Activated naive CD4-positive, alpha-beta T cell treated with anti-CD3 and anti-CD28 coated beads, Interleukin-2, amount 10 ng/mL, durations not matched to agents 7 days and 5 days (primary cell): Measurements from ENCODE around the gene CEP63.
A peak's percentile ranks its signal among the peaks of the same experiment; 100 is the strongest.

Experiments
- CTCF ChIA-PET: fragments of 350-600 bp; sonication (Branson Sonifier 250); formaldehyde crosslinking; loops from one replicate; lab custom pipeline; 2021; ENCODE audit warnings: antibody characterized with exemption; lab: Charles Lee
- DNase-seq: peaks from one replicate; pipeline ENCODE4 v3.0.0-alpha.2; 2020
- H3K27ac Mint-ChIP-seq: one replicate; pipeline ENCODE4 v1.8.0; 2021; ENCODE audit warnings: mild to moderate bottlenecking, moderate library complexity, mixed read lengths
- H3K27me3 Mint-ChIP-seq: one replicate; pipeline ENCODE4 v1.8.0; 2021; ENCODE audit warnings: mild to moderate bottlenecking, mixed read lengths
- H3K36me3 Mint-ChIP-seq: one replicate; pipeline ENCODE4 v1.8.0; 2021; ENCODE audit warnings: mixed read lengths
- H3K4me1 Mint-ChIP-seq: one replicate; pipeline ENCODE4 v1.8.0; 2021; ENCODE audit warnings: mixed read lengths
- H3K4me3 Mint-ChIP-seq: one replicate; pipeline ENCODE4 v1.8.0; 2021; ENCODE audit warnings: mild to moderate bottlenecking, moderate library complexity, mixed read lengths
- H3K9me3 Mint-ChIP-seq: one replicate; pipeline ENCODE4 v1.8.0; 2021; ENCODE audit warnings: mixed read lengths

CEP63 gene

DNA sequence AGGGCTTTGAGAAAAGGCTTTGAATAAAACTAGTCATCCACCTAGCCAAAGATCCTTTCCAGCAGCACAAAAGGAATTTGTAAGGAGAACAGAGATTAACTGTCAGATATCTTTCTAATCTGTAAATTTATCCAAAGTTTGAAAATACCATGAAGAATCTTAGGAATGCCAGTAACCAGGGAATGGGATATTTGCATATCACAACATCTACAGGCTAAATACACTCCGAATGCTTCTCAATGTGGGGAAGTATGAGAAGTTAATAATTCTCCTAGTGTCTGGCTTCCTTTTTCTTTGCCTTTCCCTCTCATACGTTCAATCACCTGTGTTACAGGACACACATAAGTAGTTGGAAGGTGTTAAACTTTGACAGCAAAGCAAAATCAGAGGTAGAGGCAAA, 7.9 kb upstream of the CEP63 start:
- CTCF ChIA-PET: interaction anchor here (1.1 to 3.0 kb wide), 4 partner anchors 165 to 266 kb away, joined by 3 to 16 read pairs (median 4); no protein-coding TSS in a partner anchor
- Mint-ChIP-seq H3K36me3 (peaks cover 37% of the 10 kb centered on the region), H3K9me3 (no peaks in the 10 kb centered on the region), H3K4me1 (peaks cover 6% of the 10 kb centered on the region), H3K27ac (no peak overlapping the region), H3K27me3 (no peaks in the 10 kb centered on the region), H3K4me3 (no peak overlapping the region)
- no peak for DNase-seq

DNA sequence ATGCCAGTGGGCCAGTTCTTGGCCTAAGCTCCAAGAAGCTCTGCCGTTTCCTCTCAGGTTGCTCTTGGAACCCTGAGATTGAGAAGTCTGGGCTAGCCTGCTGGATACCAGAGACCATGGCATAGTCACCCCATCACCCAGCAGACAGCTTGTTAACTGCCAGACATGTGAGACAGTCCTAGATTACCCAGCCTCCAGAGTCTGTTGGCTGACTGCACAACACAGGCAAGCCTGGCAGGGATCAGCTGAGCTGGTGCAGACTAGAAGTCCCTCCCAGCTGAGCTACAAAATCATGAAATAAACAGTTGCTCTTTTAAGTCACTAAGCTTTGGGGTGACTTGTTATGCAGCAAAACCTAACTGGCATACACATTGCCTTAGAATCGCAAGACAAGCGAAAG, 5.3 kb upstream of the CEP63 start:
- H3K4me3 Mint-ChIP-seq: no peak overlapping the region

DNA sequence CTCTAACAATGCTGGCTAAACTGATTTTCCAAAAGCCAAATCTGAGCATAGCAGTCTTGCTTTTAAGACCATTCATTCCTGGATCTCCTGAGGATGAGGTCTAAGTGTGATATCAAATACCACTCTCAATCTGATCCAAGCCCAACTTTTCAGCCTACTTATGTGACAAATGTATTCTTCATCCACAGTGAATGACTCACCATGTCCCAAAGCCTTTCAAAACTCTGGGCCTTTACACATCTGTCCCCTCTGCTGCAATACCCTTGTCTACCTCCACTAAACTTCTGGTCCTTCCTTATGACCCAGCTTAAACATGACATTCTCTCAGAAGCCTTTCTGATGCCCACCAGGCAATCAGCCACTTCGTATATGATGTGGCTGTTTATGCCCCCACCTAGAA, 4.7 kb upstream of the CEP63 start:
- Mint-ChIP-seq H3K27ac (no peak overlapping the region), H3K9me3 (no peaks in the 10 kb centered on the region), H3K4me3 (no peak overlapping the region), H3K27me3 (peaks cover 6% of the 10 kb centered on the region), H3K4me1 (peaks cover 27% of the 10 kb centered on the region), H3K36me3 (peaks cover 51% of the 10 kb centered on the region)
- CTCF ChIA-PET: interaction anchor here (1.0 to 4.1 kb wide), 3 partner anchors 120 to 269 kb away, joined by 3 to 18 read pairs (median 4); no protein-coding TSS in a partner anchor
- DNase-seq: no peak

More for the DNA sequence above, 5.3 kb upstream of the CEP63 start:
- peaks cover 52% of the 10 kb centered on the region for H3K36me3 Mint-ChIP-seq
- no peaks in the 10 kb centered on the region for H3K9me3 Mint-ChIP-seq
- no peak for DNase-seq
- peaks cover 1% of the 10 kb centered on the region for H3K27me3 Mint-ChIP-seq
- peaks cover 27% of the 10 kb centered on the region for H3K4me1 Mint-ChIP-seq
- no peak overlapping the region for H3K27ac Mint-ChIP-seq
- CTCF ChIA-PET: interaction anchor here (0.6 to 4.1 kb wide), 6 partner anchors 120 to 281 kb away, joined by 3 to 18 read pairs (median 3); no protein-coding TSS in a partner anchor

DNA sequence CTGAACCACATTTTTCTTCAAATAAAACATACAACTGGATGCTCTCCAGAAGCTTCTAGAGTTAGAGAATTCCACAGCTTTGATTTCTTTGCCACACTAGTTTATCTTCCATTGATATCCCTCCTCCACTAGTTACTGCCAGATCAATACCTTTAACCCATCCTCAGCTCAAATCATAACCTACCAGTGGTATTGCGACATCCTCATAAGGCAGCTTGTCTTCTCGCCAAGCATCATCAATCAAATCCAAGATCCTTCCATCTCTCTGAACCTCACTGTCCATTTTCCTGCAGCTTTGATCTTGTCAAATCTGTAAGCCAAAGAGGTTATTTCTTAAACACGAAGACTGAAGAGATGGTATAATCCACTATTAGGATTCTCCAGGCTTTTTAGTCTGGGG, 3.2 kb upstream of the CEP63 start:
- Mint-ChIP-seq H3K27me3 (peaks cover 6% of the 10 kb centered on the region), H3K36me3 (peaks cover 47% of the 10 kb centered on the region), H3K4me3 (no peak overlapping the region), H3K9me3 (no peaks in the 10 kb centered on the region), H3K27ac (no peak overlapping the region), H3K4me1 (peaks cover 36% of the 10 kb centered on the region)
- CTCF ChIA-PET: interaction anchor here (0.8 to 4.1 kb wide), 4 partner anchors 10 to 270 kb away, joined by 3 to 21 read pairs (median 13); no protein-coding TSS in a partner anchor
- DNase-seq: no peak

DNA sequence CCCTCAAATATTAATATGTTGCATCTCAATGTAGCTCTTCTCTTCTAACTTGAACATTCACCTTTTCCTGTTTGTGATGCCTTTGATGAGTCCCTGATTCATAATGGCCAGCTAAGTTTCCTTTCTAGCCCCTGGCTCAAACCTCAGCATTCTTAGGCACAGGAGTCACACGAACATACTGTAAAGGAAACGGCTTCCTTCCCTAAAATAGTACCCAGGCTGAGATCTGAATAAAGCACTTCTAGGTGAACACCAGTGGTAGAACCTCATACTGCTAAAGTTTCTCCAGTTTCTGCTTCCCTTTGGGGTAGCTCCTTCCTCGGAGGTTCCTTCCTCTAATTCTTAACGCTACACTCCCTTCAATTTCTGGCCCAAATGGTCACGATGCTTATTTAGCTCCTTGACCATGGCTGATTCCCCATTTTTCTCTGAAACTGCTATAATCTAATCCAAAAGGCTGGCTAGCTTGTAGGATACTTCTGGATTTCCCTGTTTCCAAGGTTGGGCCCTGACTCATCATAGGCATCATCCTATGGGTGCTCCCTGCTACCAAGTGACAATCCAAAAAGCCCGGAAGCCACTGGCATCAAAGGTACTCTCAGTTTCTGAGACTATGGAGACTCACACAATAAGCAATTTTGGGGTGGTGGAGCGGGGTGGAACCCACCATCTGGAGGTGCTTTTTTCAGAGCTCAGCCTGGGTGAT, 2.5 kb upstream of the CEP63 start:
- DNase-seq: no peak
- Mint-ChIP-seq H3K4me1 (peaks cover 43% of the 10 kb centered on the region), H3K27ac (peak overlapping the region; percentile 98), H3K27me3 (peaks cover 6% of the 10 kb centered on the region), H3K36me3 (peaks cover 43% of the 10 kb centered on the region), H3K4me3 (peak overlapping the region; percentile 92), H3K9me3 (no peaks in the 10 kb centered on the region)
- CTCF ChIA-PET: interaction anchor here (0.6 to 4.1 kb wide), 5 partner anchors 8 to 271 kb away, joined by 3 to 21 read pairs (median 8); no protein-coding TSS in a partner anchor

DNA sequence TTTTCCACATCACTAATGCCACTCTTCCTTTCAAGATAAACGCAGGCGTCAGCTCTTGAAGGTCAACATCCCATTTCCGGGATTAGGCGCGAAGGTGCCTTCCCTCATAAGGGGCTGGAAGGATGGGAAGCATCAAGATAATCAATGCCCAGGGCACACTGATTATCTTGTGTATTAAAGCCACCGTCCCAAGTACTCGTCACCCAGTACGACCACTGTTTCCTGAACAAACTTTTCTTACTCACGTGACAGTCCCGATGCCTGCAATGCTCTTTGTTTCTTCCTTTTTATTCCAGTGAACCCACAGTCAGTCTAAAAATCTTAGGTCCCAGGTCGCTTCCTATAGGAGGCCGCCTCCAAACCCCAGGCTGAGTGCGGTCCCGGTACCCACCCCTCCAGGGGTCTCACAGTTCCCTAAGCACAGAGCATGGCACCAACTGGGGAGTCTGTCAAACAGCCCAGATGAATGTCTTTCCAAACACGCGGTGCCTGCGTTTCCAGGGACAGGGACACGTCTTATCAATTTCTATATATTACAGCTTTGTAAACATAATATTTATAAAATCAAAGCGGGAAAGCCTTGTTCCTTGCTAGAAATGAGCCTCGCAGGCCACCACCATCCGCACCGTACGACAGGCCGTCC, 661 bp upstream of the CEP63 start:
- Mint-ChIP-seq H3K4me1 (peaks cover 49% of the 10 kb centered on the region), H3K9me3 (no peaks in the 10 kb centered on the region), H3K4me3 (peak overlapping the region; percentile 92), H3K36me3 (peaks cover 36% of the 10 kb centered on the region), H3K27me3 (peaks cover 6% of the 10 kb centered on the region), H3K27ac (peak overlapping the region; percentile 98)
- CTCF ChIA-PET: interaction anchor here (2.2 to 3.4 kb wide), 2 partner anchors 12 to 178 kb away, joined by 8 to 21 read pairs; no protein-coding TSS in a partner anchor
- DNase-seq: peak; percentile 29

DNA sequence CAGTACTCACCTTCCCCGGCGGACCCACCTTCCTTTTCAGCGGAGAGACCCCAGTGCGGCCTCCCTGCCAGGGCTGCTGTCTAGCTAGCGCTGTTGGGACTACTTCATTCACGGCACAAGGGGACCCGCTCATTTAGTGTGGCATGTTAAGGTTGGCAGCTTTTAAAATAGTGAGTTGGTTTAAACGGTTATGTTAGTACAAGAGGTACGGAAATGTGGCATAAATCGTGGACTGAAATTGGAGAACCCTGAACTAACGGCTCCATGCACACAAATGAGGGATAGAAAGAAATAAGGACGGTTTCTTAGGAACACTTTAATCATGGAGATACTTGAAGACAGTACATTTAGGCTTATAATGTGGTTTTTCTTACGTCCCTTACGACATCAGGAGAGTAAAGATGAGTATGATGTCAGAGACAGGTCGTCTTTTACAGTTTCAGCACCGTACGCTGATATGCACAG, 752 bp downstream of the CEP63 start:
- no peaks in the 10 kb centered on the region for H3K9me3 Mint-ChIP-seq
- H3K27ac Mint-ChIP-seq: peak overlapping the region; percentile 98
- CTCF ChIA-PET: interaction anchor here (1.0 kb wide), 1 partner anchor 718 kb away, joined by 3 read pairs; no protein-coding TSS in a partner anchor
- DNase-seq: no peak
- peaks cover 6% of the 10 kb centered on the region for H3K27me3 Mint-ChIP-seq
- H3K4me3 Mint-ChIP-seq: peak overlapping the region; percentile 92
- H3K36me3 Mint-ChIP-seq: peaks cover 28% of the 10 kb centered on the region
- peaks cover 49% of the 10 kb centered on the region for H3K4me1 Mint-ChIP-seq

DNA sequence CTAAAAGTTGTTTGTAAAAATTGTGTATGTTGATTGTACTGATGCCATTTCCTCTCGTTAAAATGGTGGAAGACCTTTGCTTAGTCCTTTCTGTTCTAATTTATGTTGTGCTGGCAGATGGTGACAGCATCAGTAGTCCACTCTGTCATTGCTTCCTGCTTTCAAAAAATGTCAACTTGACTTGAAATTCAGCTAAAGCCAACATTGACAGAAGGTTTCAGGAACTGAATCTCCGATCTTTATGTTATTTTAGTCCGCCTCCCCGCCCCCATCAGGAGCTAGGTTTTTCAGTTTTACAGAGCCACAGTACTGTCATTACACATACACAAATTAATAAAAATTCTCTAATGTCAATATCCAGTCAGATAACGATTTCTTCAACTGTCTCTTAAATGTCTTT, 1.5 kb downstream of the CEP63 start:
- CTCF ChIA-PET: no interaction called here
- peak overlapping the region; percentile 92 for H3K4me3 Mint-ChIP-seq
- H3K27me3 Mint-ChIP-seq: peaks cover 6% of the 10 kb centered on the region
- no peak for DNase-seq
- no peaks in the 10 kb centered on the region for H3K9me3 Mint-ChIP-seq
- peaks cover 25% of the 10 kb centered on the region for H3K36me3 Mint-ChIP-seq
- H3K4me1 Mint-ChIP-seq: peaks cover 48% of the 10 kb centered on the region
- peak overlapping the region; percentile 98 for H3K27ac Mint-ChIP-seq

DNA sequence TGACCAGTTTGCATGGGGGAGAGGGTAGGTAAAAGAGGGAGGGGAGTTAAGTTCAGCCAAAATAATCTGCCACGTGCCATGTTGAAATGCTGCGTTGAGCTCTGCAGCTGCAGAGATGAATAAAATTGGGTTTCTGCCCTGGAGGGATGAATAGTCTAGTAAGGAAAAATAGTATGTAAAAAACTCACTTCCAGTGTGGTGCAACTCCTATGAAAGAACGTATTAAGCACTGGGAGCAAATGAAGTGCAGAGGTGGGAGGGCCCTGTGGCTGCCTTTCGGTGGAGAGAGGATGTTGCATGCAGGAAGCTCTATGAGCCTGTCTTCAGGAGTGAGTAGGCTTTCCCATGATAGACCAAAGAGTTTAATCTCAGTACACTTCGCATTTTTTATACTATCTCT, 8.6 kb downstream of the CEP63 start:
- Mint-ChIP-seq H3K27me3 (no peaks in the 10 kb centered on the region), H3K4me3 (no peak overlapping the region), H3K36me3 (peaks cover 43% of the 10 kb centered on the region), H3K4me1 (peaks cover 33% of the 10 kb centered on the region), H3K9me3 (peaks cover 1% of the 10 kb centered on the region), H3K27ac (no peak overlapping the region)
- CTCF ChIA-PET: interaction anchor here (1.4 kb wide), 1 partner anchor 187 kb away, joined by 6 read pairs; no protein-coding TSS in a partner anchor
- DNase-seq: no peak

DNA sequence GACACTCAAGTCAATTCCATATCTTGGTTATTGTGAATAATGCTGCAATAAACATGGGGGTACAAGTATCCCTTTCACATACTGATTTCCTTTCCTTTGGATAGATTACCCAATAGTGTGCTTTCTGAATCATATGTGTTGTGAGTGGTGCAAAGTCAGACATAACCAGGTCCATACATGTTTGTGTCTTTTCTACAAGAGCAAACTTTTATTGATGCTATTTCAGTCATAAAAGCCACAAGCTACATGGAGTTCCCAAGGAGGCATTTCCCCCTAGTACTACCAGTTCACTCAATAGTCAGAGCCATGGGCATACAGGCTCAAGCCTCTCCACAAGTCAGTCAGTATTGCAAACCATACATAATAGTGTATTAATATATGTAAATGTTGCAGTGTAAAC, 10.1 kb downstream of the CEP63 start:
- Mint-ChIP-seq H3K4me3 (no peak overlapping the region), H3K27ac (no peak overlapping the region), H3K27me3 (no peaks in the 10 kb centered on the region), H3K36me3 (peaks cover 52% of the 10 kb centered on the region), H3K4me1 (peaks cover 33% of the 10 kb centered on the region), H3K9me3 (peaks cover 2% of the 10 kb centered on the region)
- CTCF ChIA-PET: interaction anchor here (0.5 to 1.4 kb wide), 2 partner anchors 188 to 232 kb away, joined by 3 to 6 read pairs; no protein-coding TSS in a partner anchor
- DNase-seq: no peak

DNA sequence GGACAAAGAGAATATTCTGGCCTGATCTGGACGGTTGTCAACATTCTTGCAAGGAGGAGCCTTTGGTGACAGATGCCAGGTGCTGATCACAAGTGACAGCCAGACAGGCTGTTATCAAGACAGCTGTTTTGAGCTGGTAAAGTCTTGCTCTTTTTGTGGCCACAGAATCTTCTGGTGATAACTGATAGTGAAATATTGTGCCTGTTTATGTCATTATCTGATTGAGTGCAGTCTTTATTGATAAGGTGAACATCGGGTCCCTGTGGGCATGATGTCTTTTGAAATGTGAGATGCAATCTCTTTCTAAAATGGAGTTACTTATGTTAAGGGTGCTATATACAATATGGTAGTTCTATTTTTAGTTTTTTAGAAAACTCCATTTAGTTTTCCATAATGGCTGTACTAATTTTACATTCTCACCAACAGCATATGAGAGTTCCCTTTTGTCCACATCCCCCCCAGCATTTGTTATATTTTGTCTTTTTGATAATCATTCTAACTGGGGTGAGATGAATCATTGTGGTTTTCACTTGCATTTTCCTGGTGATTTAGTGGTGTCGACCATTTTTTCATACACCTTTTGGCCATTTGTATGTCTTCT, 10.7 kb downstream of the CEP63 start:
- Mint-ChIP-seq H3K4me1 (peaks cover 33% of the 10 kb centered on the region), H3K27me3 (no peaks in the 10 kb centered on the region), H3K9me3 (peaks cover 3% of the 10 kb centered on the region), H3K4me3 (no peak overlapping the region), H3K27ac (no peak overlapping the region), H3K36me3 (peaks cover 56% of the 10 kb centered on the region)
- CTCF ChIA-PET: interaction anchor here (0.5 kb wide), 1 partner anchor 232 kb away, joined by 3 read pairs; no protein-coding TSS in a partner anchor
- DNase-seq: no peak

DNA sequence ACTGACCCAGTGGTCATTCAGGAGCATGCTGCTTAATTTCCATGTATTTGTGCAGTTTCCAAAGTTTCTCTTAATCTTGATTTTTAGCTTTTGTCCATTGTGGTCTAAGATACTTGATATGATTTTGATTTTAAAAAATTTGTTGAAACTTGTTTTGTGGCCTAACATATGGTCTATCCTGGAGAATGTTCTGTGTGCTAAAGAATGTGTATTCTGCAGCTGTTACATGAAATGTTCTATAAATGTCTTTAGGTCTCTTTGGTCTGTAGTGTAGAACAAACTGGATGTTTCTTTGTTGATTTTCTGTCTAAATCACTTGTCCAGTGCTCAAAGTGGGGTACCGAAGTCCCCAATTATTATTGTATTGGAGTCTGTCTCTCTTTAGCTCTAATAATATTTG, 17.4 kb downstream of the CEP63 start:
- H3K4me3 Mint-ChIP-seq: no peak overlapping the region
- no peaks in the 10 kb centered on the region for H3K4me1 Mint-ChIP-seq
- CTCF ChIA-PET: no interaction called here

DNA sequence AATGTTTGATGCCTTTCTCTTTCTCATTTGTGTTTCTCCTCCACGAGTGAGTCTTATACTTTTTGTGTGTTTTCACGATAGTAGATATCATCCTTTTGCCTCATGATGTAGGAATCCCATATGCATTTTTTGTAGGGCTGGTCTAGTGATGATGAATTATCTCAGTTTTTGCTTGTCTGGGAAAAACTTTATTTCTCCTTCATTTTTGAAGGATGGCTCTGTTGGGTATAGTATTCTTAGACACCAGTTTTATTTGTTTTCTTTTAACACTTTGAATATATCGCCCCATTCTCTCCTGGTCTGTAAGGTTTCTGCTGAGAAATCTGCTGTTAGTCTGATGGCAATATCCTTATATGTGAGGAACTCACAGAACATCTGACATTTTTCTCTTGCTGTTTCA, 18.3 kb downstream of the CEP63 start:
- no peak overlapping the region for H3K27ac Mint-ChIP-seq
- no peak overlapping the region for H3K4me3 Mint-ChIP-seq
- H3K27me3 Mint-ChIP-seq: no peaks in the 10 kb centered on the region
- CTCF ChIA-PET: no interaction called here
- DNase-seq: no peak
- H3K9me3 Mint-ChIP-seq: peaks cover 30% of the 10 kb centered on the region
- no peaks in the 10 kb centered on the region for H3K4me1 Mint-ChIP-seq
- peaks cover 80% of the 10 kb centered on the region for H3K36me3 Mint-ChIP-seq

More for the DNA sequence above, 17.4 kb downstream of the CEP63 start:
- Mint-ChIP-seq H3K36me3 (peaks cover 80% of the 10 kb centered on the region), H3K27ac (no peak overlapping the region), H3K27me3 (no peaks in the 10 kb centered on the region), H3K9me3 (peaks cover 30% of the 10 kb centered on the region)
- DNase-seq: no peak

DNA sequence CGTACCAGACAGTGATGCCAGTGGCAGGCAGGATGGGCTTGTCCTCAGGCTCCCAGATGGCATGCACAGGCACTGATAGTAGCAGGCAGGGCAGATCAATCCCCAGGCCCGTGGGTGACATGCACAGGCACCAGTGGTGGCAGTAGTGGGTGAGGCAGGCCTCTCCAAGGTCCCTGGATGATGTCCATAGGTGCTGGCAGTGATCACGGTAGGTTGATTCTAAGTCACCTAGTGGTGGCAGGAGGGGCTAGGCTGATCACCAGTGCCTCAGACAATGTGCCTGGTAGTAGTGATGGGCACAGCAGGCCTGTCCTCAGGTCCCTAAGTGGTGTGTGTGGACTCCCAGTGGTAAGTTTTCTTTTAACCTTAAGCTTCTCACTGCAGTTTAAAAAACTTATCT, 19.6 kb downstream of the CEP63 start:
- peaks cover 83% of the 10 kb centered on the region for H3K36me3 Mint-ChIP-seq
- DNase-seq: no peak
- no peak overlapping the region for H3K4me3 Mint-ChIP-seq
- CTCF ChIA-PET: no interaction called here
- H3K27me3 Mint-ChIP-seq: no peaks in the 10 kb centered on the region
- peaks cover 28% of the 10 kb centered on the region for H3K9me3 Mint-ChIP-seq
- H3K4me1 Mint-ChIP-seq: no peaks in the 10 kb centered on the region
- no peak overlapping the region for H3K27ac Mint-ChIP-seq
